ENCODE results near the gene TESK1.
"Not testable (repeated sequence)": the region's sequence is repeated elsewhere in the genome, so short reads cannot be mapped to it uniquely, and the experiment has no call there.

GRCh38 chr9:35638751-35639150 lies 33.7 kb downstream of the TESK1 start:
- TF ChIP-seq, protein P1, sequence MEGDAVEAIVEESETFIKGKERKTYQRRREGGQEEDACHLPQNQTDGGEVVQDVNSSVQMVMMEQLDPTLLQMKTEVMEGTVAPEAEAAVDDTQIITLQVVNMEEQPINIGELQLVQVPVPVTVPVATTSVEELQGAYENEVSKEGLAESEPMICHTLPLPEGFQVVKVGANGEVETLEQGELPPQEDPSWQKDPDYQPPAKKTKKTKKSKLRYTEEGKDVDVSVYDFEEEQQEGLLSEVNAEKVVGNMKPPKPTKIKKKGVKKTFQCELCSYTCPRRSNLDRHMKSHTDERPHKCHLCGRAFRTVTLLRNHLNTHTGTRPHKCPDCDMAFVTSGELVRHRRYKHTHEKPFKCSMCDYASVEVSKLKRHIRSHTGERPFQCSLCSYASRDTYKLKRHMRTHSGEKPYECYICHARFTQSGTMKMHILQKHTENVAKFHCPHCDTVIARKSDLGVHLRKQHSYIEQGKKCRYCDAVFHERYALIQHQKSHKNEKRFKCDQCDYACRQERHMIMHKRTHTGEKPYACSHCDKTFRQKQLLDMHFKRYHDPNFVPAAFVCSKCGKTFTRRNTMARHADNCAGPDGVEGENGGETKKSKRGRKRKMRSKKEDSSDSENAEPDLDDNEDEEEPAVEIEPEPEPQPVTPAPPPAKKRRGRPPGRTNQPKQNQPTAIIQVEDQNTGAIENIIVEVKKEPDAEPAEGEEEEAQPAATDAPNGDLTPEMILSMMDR (IDR thresholded peaks at IDR 0.05; ENCODE audit: low read length) = not testable (repeated sequence)
- not testable (repeated sequence) for TF ChIP-seq EZH2 (IDR thresholded peaks at IDR 0.05; ENCODE audit: borderline replicate concordance, low read length)
